ENCODE data around the gene ARHGDIB.

- no peak for TF ChIP-seq CTCF (IDR thresholded peaks at IDR 0.05)
- TF ChIP-seq POLR2AphosphoS5 (IDR thresholded peaks at IDR 0.05), result no peak
Observed at GRCh38 chr12:14923944-14924343, 37.5 kb downstream of the ARHGDIB start.
